CD1c-positive myeloid dendritic cell (primary cell): ENCODE measurements around the gene SGMS1.
"Not testable (repeated sequence)": the region's sequence is repeated elsewhere in the genome, so short reads cannot be mapped to it uniquely, and the experiment has no call there.

ENCODE experiments used
- DNase-seq: peaks from one replicate; pipeline ENCODE4 v3.0.0-alpha.2; 2016; ENCODE audit errors: extremely low spot score

Gene SGMS1

GRCh38 chr10:50623663-50624412 is at the start of gene SGMS1:
SGMS1 (minus strand) TSS chr10:50623956; CDS start chr10:50344114, 279,842 bp downstream.
- DNase-seq, result peak; percentile 91

GRCh38 chr10:50672152-50672551 is 48.4 kb upstream of the SGMS1 start:
- not testable (repeated sequence) for DNase-seq

GRCh38 chr10:50671645-50672044 is 47.9 kb upstream of the SGMS1 start:
- not testable (repeated sequence) for DNase-seq

- DNase-seq, result not testable (repeated sequence)
These were observed 46.2 kb upstream of the SGMS1 start for GRCh38 chr10:50669957-50670356.

GRCh38 chr10:50667353-50667752 is 43.6 kb upstream of the SGMS1 start:
- not testable (repeated sequence) for DNase-seq

- not testable (repeated sequence) for DNase-seq
These were observed 38.7 kb upstream of the SGMS1 start for GRCh38 chr10:50662420-50662819.

GRCh38 chr10:50661563-50661962 is 37.8 kb upstream of the SGMS1 start:
- not testable (repeated sequence) for DNase-seq

GRCh38 chr10:50659865-50660730 is 36.3 kb upstream of the SGMS1 start:
- peak; percentile 24 for DNase-seq

DNA sequence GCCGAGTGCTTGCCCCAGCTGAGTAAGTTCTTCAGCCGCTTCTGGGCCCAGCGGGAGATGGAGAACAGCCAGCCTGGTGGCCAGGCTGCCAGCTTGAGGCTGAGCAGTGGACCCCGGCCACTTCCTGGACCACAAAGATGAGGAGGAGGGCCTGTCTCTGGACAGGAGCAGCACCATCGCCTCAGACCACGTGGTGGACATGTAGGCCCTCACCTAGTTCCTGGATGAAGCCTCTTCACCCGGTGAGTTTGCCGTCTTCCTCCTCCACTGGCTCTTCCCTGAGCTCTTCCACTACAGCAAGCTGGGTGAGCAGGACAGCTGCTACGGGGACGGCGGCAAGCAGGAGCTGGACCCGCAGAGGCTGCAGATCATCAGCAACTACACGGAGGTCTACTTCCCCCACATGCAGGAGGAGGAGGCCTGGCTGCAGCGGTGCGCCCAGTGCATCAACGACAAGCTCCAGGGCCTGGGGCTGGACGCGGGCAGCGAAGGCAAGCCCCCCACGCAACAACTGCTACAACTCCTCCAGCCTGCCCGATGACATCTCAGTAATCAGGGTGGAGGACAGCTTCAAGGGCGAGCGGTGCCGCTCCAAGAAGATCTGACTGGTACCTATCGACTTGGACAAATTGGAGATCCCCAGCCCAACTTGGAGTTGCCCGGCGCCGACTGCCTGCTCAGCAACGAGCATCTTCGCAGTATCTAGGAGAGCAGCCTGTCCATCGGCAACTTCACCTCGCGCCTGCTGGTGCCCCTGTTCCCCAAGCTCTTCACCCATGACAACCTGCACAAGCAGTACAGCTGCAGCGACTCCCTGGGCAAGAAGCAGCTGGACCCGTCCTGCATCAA is 35.5 kb upstream of the SGMS1 start:
- DNase-seq, result not testable (repeated sequence)

- DNase-seq, result no peak
These were observed 34.4 kb upstream of the SGMS1 start for GRCh38 chr10:50658165-50658564.

GRCh38 chr10:50653758-50654157 is 30.0 kb upstream of the SGMS1 start:
- peak; percentile 2 for DNase-seq

- peak; percentile 8 for DNase-seq
These were observed 29.4 kb upstream of the SGMS1 start for GRCh38 chr10:50653142-50653541.

DNA sequence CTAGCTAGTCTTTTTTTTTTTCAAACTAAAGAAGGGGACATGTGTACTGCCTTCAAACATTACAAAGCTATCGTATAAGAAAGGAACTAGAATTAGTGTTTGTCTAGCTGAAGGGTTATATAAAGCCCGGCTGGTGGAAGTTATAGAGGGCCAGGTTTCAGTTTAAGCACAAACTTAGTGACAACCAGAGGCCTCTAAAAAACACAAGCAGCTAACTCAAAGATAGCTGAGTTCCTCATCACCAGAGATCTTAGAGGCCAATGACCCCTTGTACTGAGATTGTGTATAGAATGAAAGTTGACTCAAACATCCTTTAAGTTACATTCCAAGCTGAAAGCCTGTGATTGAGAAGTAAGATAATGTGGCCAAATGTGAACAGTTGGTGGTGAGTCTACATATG is 28.1 kb upstream of the SGMS1 start:
- DNase-seq, result no peak

DNA sequence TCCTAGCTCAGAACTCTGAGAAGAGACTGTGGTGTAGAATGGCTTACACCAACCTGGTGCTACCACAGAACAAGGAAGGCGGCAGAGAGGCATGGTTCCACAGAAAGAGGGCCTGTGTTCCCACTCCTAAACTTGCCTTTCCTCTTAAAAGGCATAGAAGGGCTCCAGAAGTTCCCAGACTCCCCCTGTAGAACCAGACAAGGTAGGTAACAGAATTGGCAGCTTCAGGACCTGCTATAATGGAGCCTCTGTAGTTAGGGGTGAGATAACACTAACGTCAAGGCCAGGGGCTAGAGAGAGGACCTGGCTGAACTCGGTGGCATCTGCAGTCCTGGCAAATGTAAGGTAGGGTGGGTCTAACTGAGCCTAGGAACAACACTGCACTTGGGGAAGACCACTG is 26.7 kb upstream of the SGMS1 start:
- DNase-seq, result no peak

DNA sequence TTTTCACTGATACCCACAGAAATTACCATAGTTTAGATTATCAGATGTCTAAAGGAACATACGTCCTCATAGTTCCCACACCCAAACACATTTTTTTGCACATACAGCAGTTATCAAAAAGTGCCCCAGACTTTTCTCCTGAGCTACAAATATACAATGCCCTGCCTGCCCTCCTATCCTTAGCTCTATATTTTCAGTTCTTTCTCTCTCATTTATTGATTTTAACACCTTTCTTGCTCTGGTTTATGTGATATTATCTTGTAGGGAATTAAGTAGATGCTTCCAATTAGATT is 25.1 kb upstream of the SGMS1 start:
- no peak for DNase-seq

DNA sequence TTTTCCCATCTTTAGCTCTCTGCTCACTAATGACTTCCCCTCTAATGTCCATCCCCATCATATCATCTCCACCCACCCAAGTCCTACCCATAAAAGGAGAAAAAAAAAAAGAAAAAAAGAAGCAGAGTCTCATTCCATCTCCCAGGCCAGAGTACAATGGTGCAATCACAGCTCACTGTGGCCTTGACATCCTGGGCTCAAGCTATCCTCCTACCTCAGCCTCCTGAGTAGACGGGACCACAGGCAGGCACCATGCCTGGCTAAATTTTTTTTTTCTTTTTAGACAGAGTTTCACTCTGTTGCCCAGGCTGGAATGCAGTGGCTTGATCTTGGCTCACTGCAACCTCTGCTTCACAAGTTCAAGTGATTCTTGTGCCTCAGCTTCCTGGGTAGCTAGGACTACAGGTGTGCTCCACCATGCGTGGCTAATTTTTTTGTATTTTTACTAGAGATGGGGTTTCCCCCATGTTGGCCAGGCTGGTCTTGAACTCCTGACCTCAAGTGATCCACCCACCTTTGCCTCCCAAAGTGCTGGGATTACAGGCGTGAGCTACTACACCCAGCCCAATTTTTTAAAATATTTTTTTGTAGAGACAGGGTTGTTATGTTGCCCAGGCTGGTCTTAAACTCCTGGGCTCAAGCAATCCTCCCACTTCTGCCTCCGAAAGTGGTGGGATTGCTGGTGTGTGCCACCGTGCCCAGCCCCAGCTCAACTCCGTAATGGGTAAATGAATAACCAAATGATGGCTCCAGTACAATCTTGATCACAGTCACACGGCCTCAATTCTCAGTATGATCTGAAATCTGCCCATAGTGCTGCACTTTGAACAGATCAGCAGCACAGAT is 24.6 kb upstream of the SGMS1 start:
- no peak for DNase-seq

GRCh38 chr10:50647350-50647749 is 23.6 kb upstream of the SGMS1 start:
- not testable (repeated sequence) for DNase-seq

- DNase-seq, result no peak
These were observed 21.5 kb upstream of the SGMS1 start for GRCh38 chr10:50645236-50645635.

GRCh38 chr10:50641626-50642025 is 17.9 kb upstream of the SGMS1 start:
- DNase-seq, result no peak

DNA sequence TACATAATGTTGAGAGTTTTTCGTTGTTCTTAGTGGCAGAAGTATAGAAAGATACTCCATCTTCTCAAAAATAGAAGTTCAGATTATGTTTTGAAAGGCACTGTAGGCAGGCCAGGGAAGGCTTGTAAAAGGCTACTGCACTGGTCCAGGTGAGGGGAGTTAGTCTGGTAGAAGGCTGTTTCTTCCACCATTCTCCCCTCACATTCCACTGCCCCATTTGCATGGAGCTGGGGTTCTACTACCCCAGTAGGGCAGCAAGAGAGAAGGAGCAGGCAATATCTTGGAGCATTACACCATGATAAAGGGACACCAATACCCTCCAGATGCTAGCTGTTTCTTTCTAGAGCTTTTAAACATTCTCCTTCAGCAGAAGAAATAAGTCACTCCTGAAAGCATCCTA is 16.5 kb upstream of the SGMS1 start:
- DNase-seq, result no peak
